ENCODE results near the gene SLC12A3.

SLC12A3 gene

GRCh38 chr16:56888806-56889205 lies 23.8 kb downstream of the SLC12A3 start:
- Histone ChIP-seq H3K27ac (no peak overlapping the region), H3K4me3 (no peak overlapping the region)
- no peak for TF ChIP-seq CTCF (IDR thresholded peaks at IDR 0.05)
- DNase-seq (ENCODE audit: low spot score), result no peak

DNA sequence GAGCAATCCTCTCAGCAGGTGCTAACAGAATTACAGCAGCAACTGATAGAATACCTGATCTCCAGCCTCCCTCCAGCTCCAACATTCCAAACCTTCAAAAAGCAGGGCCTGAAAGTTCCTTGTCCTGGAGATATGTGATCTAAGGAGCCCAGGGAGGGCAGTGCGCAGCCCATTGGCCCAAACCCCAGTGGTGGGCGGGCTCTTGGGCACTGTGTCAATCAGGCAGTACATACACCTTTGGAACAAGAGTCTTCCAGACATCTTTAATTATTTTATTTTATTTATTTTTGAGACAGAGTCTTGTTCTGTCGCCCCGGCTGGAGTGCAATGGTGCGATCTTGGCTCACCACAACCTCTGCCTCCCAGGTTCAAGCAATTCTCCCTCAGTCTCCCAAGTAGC lies 24.2 kb downstream of the SLC12A3 start:
- no peak overlapping the region for H3K4me3 ChIP-seq
- DNase-seq (ENCODE audit: low spot score), result no peak
- no peak overlapping the region for H3K27ac ChIP-seq
- no peak for TF ChIP-seq CTCF (IDR thresholded peaks at IDR 0.05)

GRCh38 chr16:56891685-56892084 lies 26.7 kb downstream of the SLC12A3 start:
- TF ChIP-seq CTCF (IDR thresholded peaks at IDR 0.05), result no peak

GRCh38 chr16:56892705-56893104 lies 27.7 kb downstream of the SLC12A3 start:
- Histone ChIP-seq H3K4me3 (no peak overlapping the region), H3K27ac (no peak overlapping the region)
- TF ChIP-seq CTCF (IDR thresholded peaks at IDR 0.05), result no peak
- DNase-seq (ENCODE audit: low spot score), result no peak

More at GRCh38 chr16:56891685-56892084, 26.7 kb downstream of the SLC12A3 start:
- Histone ChIP-seq H3K4me3 (no peak overlapping the region), H3K27ac (no peak overlapping the region)
- DNase-seq (ENCODE audit: low spot score), result no peak

DNA sequence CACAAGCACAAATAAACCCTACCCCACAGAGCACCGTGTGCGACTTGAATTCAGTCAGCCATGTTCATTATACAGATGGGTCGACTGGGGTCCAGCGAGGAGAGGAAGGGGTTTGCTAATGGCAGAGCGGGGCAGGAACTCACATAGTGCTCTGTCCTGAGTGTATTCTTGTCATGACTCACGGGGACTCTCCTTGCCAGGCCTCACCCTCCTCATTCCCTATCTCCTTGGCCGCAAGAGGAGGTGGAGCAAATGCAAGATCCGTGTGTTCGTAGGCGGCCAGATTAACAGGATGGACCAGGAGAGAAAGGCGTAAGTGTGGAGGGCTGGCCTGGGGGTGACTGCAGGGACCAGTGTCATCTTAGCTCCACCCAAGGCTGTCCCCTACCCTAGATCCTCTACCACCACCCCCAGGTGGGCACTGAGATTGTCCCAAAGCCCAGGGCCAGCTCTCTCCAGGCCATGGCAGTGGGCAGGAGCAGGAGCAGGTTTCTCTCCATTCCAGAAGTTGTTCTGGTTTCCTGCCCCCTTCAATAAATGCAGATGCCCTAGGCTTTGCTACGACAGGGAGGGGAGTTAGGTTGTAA lies 29.4 kb downstream of the SLC12A3 start:
- DNase-seq (ENCODE audit: low spot score), result no peak
- TF ChIP-seq CTCF (IDR thresholded peaks at IDR 0.05), result no peak
- Histone ChIP-seq H3K4me3 (no peak overlapping the region), H3K27ac (no peak overlapping the region)

DNA sequence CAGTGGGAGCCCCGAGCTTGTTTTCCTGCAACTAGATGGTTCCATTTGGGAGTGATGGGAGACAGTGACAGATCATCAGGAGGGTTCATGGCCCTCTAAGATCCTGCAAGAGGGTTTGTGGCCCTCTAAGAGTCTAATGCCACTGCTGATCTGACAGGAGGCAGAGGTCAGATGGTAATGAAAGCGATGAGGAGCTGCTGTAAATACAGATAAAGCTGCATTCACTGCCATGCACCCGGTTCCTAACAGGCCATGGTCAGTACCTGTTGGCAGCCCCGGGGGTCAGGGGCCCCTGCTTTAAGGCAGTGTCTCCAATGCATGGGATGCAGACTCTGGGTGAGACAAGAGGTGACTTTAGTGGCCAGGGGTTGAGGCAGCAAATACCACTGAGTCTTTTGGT lies 30.8 kb downstream of the SLC12A3 start:
- DNase-seq (ENCODE audit: low spot score), result no peak
- TF ChIP-seq CTCF (IDR thresholded peaks at IDR 0.05), result no peak
- no peak overlapping the region for H3K27ac ChIP-seq
- no peak overlapping the region for H3K4me3 ChIP-seq

DNA sequence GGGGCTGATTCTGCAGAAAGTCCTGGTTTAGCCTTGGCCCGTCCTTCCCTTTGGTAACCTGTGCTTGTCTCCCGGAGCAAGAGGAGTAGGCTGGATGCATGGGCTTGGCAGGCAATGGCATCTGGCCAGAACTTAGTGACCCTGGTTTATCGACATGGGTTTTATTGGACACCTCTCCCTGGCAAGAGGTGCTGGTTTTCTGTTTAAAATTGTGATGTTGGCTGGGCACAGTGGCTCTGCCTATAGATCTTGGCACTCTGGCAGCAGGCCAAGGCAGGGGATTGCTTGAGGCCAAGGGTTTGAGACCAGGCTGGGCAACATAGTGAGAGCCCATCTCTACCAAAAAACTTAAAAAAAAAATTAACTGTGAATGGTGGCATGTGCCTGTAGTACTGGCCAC lies 31.2 kb downstream of the SLC12A3 start:
- DNase-seq (ENCODE audit: low spot score), result no peak
- no peak for TF ChIP-seq CTCF (IDR thresholded peaks at IDR 0.05)
- Histone ChIP-seq H3K4me3 (no peak overlapping the region), H3K27ac (no peak overlapping the region)

All from coronary artery (tissue), 2 donors.